Prostate gland (tissue), 2 donors: ENCODE results near the gene LST1. TPM values are rescaled to one million over a fixed set of nuclear protein-coding genes. Genes with fewer than 3 reads are reported as not detected.
"Not testable (repeated sequence)": the region's sequence is repeated elsewhere in the genome, so short reads cannot be mapped to it uniquely, and the experiment has no call there.

ENCODE experiments used
- DNase-seq: peaks from one replicate; pipeline ENCODE4 v3.0.0-alpha.2; 2019; ENCODE audit warnings: low spot score
- H3K27ac ChIP-seq, 2 donors: fragments of 200-600 bp; sonication (generic); 2 replicates each; pipeline ENCODE4 v1.5.1; 2017 to 2019
- H3K27me3 ChIP-seq: fragments of 200-600 bp; sonication (generic); replicated peaks from 2 replicates; pipeline ENCODE4 v1.5.1; 2019; ENCODE audit not compliant: insufficient read depth
- H3K36me3 ChIP-seq, 2 donors: fragments of 200-600 bp; sonication (generic); 1 replicate in 1 of 2; 2 replicates in 1 of 2; pipeline versions ENCODE4 v1.5.1 to v1.8.1; 2017 to 2019
- H3K4me1 ChIP-seq: fragments of 200-600 bp; sonication (generic); replicated peaks from 2 replicates; pipeline ENCODE4 v1.5.1; 2019
- H3K4me3 ChIP-seq, 2 donors: fragments of 200-600 bp; sonication (generic); 2 replicates each; pipeline ENCODE4 v1.5.1; 2017 to 2019
- H3K9me3 ChIP-seq: fragments of 200-600 bp; sonication (generic); 2 replicates; pipeline ENCODE4 v1.5.1; 2017
- CTCF ChIP-seq, 4 experiments: fragments of 200-600 bp in 2 of 4; fragments of 450-650 bp in 2 of 4; sonication (generic) in 2 of 4; IDR thresholded peaks; 1 replicate in 3 of 4; 2 replicates in 1 of 4; pipeline ENCODE4 v1.5.1; 2016 to 2019; ENCODE audit warnings: antibody characterized with exemption in 4 of 4, mild to moderate bottlenecking in 2 of 4, moderate library complexity in 2 of 4
- POLR2A ChIP-seq: fragments of 450-650 bp; IDR thresholded peaks from one replicate; pipeline ENCODE4 v1.6.1; 2016; ENCODE audit warnings: antibody characterized with exemption, mild to moderate bottlenecking
- POLR2AphosphoS5 ChIP-seq: sonication (generic); formaldehyde crosslinking; IDR thresholded peaks from one replicate; pipeline ENCODE4 v1.6.1; 2017; ENCODE audit warnings: antibody characterized with exemption
- WGBS: methylation state at CpG from one replicate; pipeline ENCODE4 v1.1.5; 2018; 5-methylcytosine and 5-hydroxymethylcytosine counted together
- intact Hi-C: fragments of 100-400 bp; cut with DNase I; formaldehyde crosslinking; loops from one replicate; pipeline ENCODE4 v1.14.2; 2022
- total RNA-seq, 2 donors: library from RNA; depleted of rRNA; stranded (reverse); fragments of >200 nt; gene quantifications; one replicate each; pipeline ENCODE4 v1.1.0, GENCODE V29; 2016

LST1 gene
- total RNA-seq, 2 donors from 2014 or later = 3.1 TPM; not detected in 1

DNA sequence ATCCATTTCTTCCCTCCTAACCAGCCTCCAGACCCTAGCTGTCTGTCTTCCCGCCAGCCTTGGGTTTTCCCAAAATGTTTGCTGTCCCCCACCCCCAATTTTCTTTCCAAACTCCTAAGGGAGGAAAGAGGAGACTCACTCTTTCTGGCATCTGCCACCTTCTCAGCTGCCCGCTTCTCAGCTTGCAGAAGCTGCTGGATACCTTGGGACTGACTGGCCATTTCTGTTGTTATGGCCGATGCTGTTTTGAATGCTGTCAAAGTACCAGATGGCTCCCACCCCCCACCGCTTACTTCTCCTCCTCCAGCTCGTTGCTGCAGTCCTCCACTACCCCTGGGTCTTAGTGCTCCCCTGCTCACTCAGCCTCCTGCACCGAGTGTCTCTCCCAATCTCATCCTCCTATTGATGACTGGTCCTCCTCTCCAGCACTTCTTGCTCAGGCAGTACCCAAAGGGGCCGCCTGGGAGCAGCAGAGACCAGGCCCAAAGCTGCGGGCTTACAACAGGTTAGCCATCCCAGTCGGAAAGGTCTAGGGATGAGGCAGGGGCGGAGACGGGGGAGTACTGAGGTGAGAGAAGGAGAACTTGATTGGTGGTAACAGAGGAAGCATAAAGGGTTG, 39.6 kb upstream of the LST1 start, which contains the start of gene ATP6V1G2:
Gene ATP6V1G2 (minus strand): TSS at position 270 of the 619 bp plus-strand sequence. CDS start 49 bp downstream, at position 221.
- intact Hi-C loops = loop anchor here (1.0 kb wide), 1 partner anchor 52 kb away; no protein-coding TSS in a partner anchor
- peak; percentile 91 for DNase-seq
- TF ChIP-seq POLR2A (peak; percentile 9), CTCF (IDR thresholded peaks at IDR 0.05) (peak; percentile 95 to 99 (median 98)), POLR2AphosphoS5 (peak; percentile 83)
- 4% methylated on average over 11 of the region's 11 CpGs for WGBS
- Histone ChIP-seq H3K4me1 (peaks cover 6% of the 10 kb centered on the region), H3K27ac (peak within 1 kb of the TSS; percentile 81 to 90), H3K36me3 (no peaks in the 10 kb centered on the region), H3K4me3 (peak within 1 kb of the TSS; percentile 35 to 43), H3K9me3 (no peaks in the 10 kb centered on the region), H3K27me3 (no peaks in the 10 kb centered on the region)

GRCh38 chr6:31546958-31547726, 38.9 kb upstream of the LST1 start, which contains the start of gene NFKBIL1:
Gene NFKBIL1, plus strand, starts transcription at chr6:31547608. Its CDS starts 87 bp downstream, at chr6:31547695.
- no peaks in the 10 kb centered on the region for H3K9me3 ChIP-seq
- under 1% methylated on average over 25 of the region's 25 CpGs for WGBS
- H3K27me3 ChIP-seq = no peaks in the 10 kb centered on the region
- H3K36me3 ChIP-seq = no peaks in the 10 kb centered on the region
- intact Hi-C loops = loop anchor here (1.0 kb wide), 1 partner anchor 51 kb away; no protein-coding TSS in a partner anchor
- H3K4me3 ChIP-seq = peak within 1 kb of the TSS; percentile 35 to 43
- H3K4me1 ChIP-seq = peaks cover 6% of the 10 kb centered on the region
- peak within 1 kb of the TSS; percentile 81 to 90 for H3K27ac ChIP-seq
- peak; percentile 96 for DNase-seq
- TF ChIP-seq CTCF (IDR thresholded peaks at IDR 0.05) (no peak), POLR2A (peak; percentile 70), POLR2AphosphoS5 (peak; percentile 98)

GRCh38 chr6:31547727-31548543, 38.1 kb upstream of the LST1 start:
- intact Hi-C loops = no loop called here
- DNase-seq = no peak
- Histone ChIP-seq H3K27ac (peak overlapping the region; percentile 81 to 90), H3K4me1 (peaks cover 6% of the 10 kb centered on the region), H3K4me3 (peak overlapping the region; percentile 35 to 43), H3K36me3 (no peaks in the 10 kb centered on the region), H3K9me3 (no peaks in the 10 kb centered on the region), H3K27me3 (no peaks in the 10 kb centered on the region)
- no peak for TF ChIP-seq POLR2AphosphoS5
- 70% methylated on average over 24 of the region's 24 CpGs for WGBS

- intact Hi-C loops = no loop called here
- TF ChIP-seq CTCF (IDR thresholded peaks at IDR 0.05) = no peak
- TF ChIP-seq POLR2A = no peak
- TF ChIP-seq POLR2AphosphoS5 = no peak
- H3K9me3 ChIP-seq = no peaks in the 10 kb centered on the region
- H3K27ac ChIP-seq = peak overlapping the region in 1 of 2 donors; percentile 81
- H3K36me3 ChIP-seq = no peaks in the 10 kb centered on the region
- H3K4me1 ChIP-seq = peaks cover 6% of the 10 kb centered on the region
- H3K27me3 ChIP-seq = no peaks in the 10 kb centered on the region
- H3K4me3 ChIP-seq = peak overlapping the region in 1 of 2 donors; percentile 43
- DNase-seq = no peak
- 85% methylated on average over 2 of the region's 2 CpGs for WGBS
Measured at GRCh38 chr6:31548544-31548873, 37.6 kb upstream of the LST1 start.

GRCh38 chr6:31551371-31551770, 34.7 kb upstream of the LST1 start:
- 55% methylated on average over 5 of the region's 5 CpGs for WGBS
- H3K4me3 ChIP-seq, H3K27me3 ChIP-seq, H3K36me3 ChIP-seq, H3K4me1 ChIP-seq, H3K9me3 ChIP-seq, intact Hi-C loops, H3K27ac ChIP-seq, DNase-seq: not testable (repeated sequence)
- TF ChIP-seq CTCF (IDR thresholded peaks at IDR 0.05) = peak in 2 of 4 experiments; percentile 38
